ENCODE data around the gene AEBP2. TPM values are rescaled to one million over a fixed set of nuclear protein-coding genes. Genes with fewer than 3 reads are reported as not detected.

The AEBP2 gene
- total and polyA plus RNA-seq, 2 of the 8 experiments (the other 6 are each of a cell fraction or from before 2014, with no cell fraction given), result 13.6 to 61.4 TPM

DNA sequence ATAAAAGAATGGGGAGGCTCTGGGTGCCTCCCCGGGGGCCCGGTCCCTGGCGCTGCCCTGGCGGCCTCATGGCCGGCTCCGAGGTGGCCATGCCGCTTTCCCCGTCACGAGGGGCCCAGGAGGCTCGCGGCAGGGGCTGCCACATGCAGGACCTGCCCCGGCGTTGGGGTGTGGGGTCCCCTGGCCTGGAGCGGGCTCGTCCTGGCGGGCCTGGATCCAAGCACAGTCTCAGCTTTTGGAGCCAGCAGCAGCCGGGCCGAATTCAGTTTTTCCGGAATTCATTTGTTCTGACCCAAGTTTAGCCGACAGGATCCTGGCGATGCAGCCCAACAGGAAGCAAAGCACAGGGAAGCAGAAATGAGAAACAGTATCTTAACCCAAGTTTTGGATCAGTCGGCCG is 26.4 kb upstream of the AEBP2 start (continued):
- TF ChIP-seq SUZ12 (IDR thresholded peaks at IDR 0.05; ENCODE audit: low read length) (no peak), EGR1 (IDR thresholded peaks at IDR 0.05; ENCODE audit: borderline replicate concordance, low read depth, low read length) (no peak), YY1 (IDR thresholded peaks at IDR 0.05; ENCODE audit: low read depth, low read length) (no peak), RAD21 (IDR thresholded peaks at IDR 0.05 in 1 of 2, conservative IDR thresholded peaks at IDR 0.05 in 1 of 2; ENCODE audit: low read depth in 2 of 2, low read length in 2 of 2) (no peak), KDM5A (IDR thresholded peaks at IDR 0.05; ENCODE audit: low read length) (no peak)
- TF ChIP-seq, protein P1, sequence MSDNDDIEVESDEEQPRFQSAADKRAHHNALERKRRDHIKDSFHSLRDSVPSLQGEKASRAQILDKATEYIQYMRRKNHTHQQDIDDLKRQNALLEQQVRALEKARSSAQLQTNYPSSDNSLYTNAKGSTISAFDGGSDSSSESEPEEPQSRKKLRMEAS (IDR thresholded peaks at IDR 0.05), result no peak
- TF ChIP-seq, protein P2, sequence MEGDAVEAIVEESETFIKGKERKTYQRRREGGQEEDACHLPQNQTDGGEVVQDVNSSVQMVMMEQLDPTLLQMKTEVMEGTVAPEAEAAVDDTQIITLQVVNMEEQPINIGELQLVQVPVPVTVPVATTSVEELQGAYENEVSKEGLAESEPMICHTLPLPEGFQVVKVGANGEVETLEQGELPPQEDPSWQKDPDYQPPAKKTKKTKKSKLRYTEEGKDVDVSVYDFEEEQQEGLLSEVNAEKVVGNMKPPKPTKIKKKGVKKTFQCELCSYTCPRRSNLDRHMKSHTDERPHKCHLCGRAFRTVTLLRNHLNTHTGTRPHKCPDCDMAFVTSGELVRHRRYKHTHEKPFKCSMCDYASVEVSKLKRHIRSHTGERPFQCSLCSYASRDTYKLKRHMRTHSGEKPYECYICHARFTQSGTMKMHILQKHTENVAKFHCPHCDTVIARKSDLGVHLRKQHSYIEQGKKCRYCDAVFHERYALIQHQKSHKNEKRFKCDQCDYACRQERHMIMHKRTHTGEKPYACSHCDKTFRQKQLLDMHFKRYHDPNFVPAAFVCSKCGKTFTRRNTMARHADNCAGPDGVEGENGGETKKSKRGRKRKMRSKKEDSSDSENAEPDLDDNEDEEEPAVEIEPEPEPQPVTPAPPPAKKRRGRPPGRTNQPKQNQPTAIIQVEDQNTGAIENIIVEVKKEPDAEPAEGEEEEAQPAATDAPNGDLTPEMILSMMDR (IDR thresholded peaks at IDR 0.05; ENCODE audit: control extremely low read depth in 1 of 3, insufficient read depth in 1 of 3, low read depth in 1 of 3, low read length in 3 of 3), result no peak

Data from H1 (cell line).